PC-3 (cell line): ENCODE data around the gene TTC1. TPM values are rescaled to one million over a fixed set of nuclear protein-coding genes. Genes with fewer than 3 reads are reported as not detected.

Experiments used
- ATAC-seq: fragments of 200-7000 bp; cut with Tn5 transposase; 2 replicates; pipeline ENCODE4 v1.9.1; 2020; ENCODE audit warnings: mild to moderate bottlenecking, moderate library complexity
- BruUV-seq: library from RNA; stranded (reverse); fragments of 400-500 nt; replicated peaks from 2 replicates; lab custom pipeline; 2021; lab: Mats Ljungman, UMichigan
- CTCF ChIA-PET: fragments of 300-600 bp; sonication (Branson Sonifier 250); formaldehyde crosslinking; loops from one replicate; lab custom pipeline; 2022; ENCODE audit warnings: antibody characterized with exemption; lab: Charles Lee
- POLR2A ChIA-PET: fragments of 300-600 bp; sonication (Branson Sonifier 250); formaldehyde crosslinking; loops from one replicate; lab custom pipeline; 2022; ENCODE audit warnings: antibody characterized with exemption; ENCODE audit not compliant: unreplicated experiment; lab: Charles Lee
- DNase-seq: peaks from one replicate; pipeline ENCODE4 v3.0.0-alpha.2; 2015
- H2AFZ ChIP-seq: fragments of 300-600 bp; sonication (generic); 2 replicates; pipeline ENCODE4 v1.6.0; 2016; ENCODE audit warnings: antibody characterized with exemption, low read length
- H3F3A ChIP-seq: fragments of 300-600 bp; sonication (generic); one replicate; pipeline ENCODE4 v1.6.0; 2017; ENCODE audit warnings: antibody characterized with exemption, low read length, control low read depth, mild to moderate bottlenecking; ENCODE audit not compliant: unreplicated experiment
- H3K27ac ChIP-seq: fragments of 300-600 bp; sonication (generic); 2 replicates; pipeline ENCODE4 v1.5.1; 2016; ENCODE audit warnings: mild to moderate bottlenecking, low read length
- H3K27me3 ChIP-seq: fragments of 300-600 bp; sonication (generic); 2 replicates; pipeline ENCODE4 v1.6.1; 2016; ENCODE audit warnings: low read length, mixed read lengths
- H3K36me3 ChIP-seq: fragments of 300-600 bp; sonication (generic); 2 replicates; pipeline ENCODE4 v1.6.1; 2016; ENCODE audit warnings: low read depth, mixed run types, low read length, mixed read lengths
- H3K4me1 ChIP-seq: fragments of 300-600 bp; sonication (generic); 2 replicates; pipeline ENCODE4 v1.5.1; 2016; ENCODE audit warnings: low read length; ENCODE audit not compliant: insufficient read depth
- H3K4me2 ChIP-seq: fragments of 300-600 bp; sonication (generic); 2 replicates; pipeline ENCODE4 v1.6.0; 2016; ENCODE audit warnings: low read length
- H3K4me3 ChIP-seq: fragments of 300-600 bp; sonication (generic); 2 replicates; pipeline ENCODE4 v1.5.1; 2016; ENCODE audit warnings: mild to moderate bottlenecking, low read length, mixed read lengths
- H3K79me2 ChIP-seq: fragments of 300-600 bp; sonication (generic); 2 replicates; pipeline ENCODE4 v1.6.1; 2017; ENCODE audit warnings: low read length, mixed read lengths
- H3K9ac ChIP-seq: fragments of 300-600 bp; sonication (generic); 2 replicates; pipeline ENCODE4 v1.6.0; 2016; ENCODE audit warnings: mild to moderate bottlenecking, low read length
- H3K9me2 ChIP-seq: fragments of 300-600 bp; sonication (generic); replicated peaks from 2 replicates; pipeline ENCODE4 v1.6.1; 2016; ENCODE audit warnings: mixed run types, low read length, mixed read lengths
- H3K9me3 ChIP-seq: fragments of 300-600 bp; sonication (generic); 2 replicates; pipeline ENCODE4 v1.6.1; 2016; ENCODE audit warnings: low read length, mixed read lengths
- H4K20me1 ChIP-seq: fragments of 300-600 bp; sonication (generic); 2 replicates; pipeline ENCODE4 v1.6.1; 2016; ENCODE audit warnings: low read length, mixed read lengths
- CTCF ChIP-seq: fragments of 300-600 bp; sonication (generic); conservative IDR thresholded peaks from 2 replicates; pipeline ENCODE4 v1.5.1; 2017; ENCODE audit warnings: antibody characterized with exemption, low read depth, mild to moderate bottlenecking, low read length
- EZH2 ChIP-seq: fragments of 300-600 bp; sonication (generic); IDR thresholded peaks from one replicate; pipeline ENCODE4 v1.6.1; 2017; ENCODE audit warnings: antibody characterized with exemption, mild to moderate bottlenecking, low read length; ENCODE audit not compliant: unreplicated experiment
- EZH2phosphoT487 ChIP-seq: fragments of 300-600 bp; sonication (generic); IDR thresholded peaks from 2 replicates; pipeline ENCODE4 v1.6.1; 2018; ENCODE audit warnings: mild to moderate bottlenecking, antibody characterized with exemption, low read length, borderline replicate concordance
- intact Hi-C: fragments of 100-400 bp; cut with micrococcal nuclease; formaldehyde crosslinking; loops from 2 replicates; pipeline ENCODE4 v1.9.0; 2023
- total RNA-seq: library from RNA; depleted of rRNA; stranded (reverse); fragments of >200 nt; gene quantifications from 2 replicates; pipeline ENCODE4 v1.2.3, GENCODE V29; 2014

Gene TTC1
- total RNA-seq, 1 experiment from 2014 or later = 61.4 TPM

- ChIA-PET POLR2A (no interaction called here), CTCF (no interaction called here)
- Histone ChIP-seq H3K4me1 (peaks cover 10% of the 10 kb centered on the region), H3K9me2 (no peaks in the 10 kb centered on the region), H3K4me3 (no peak overlapping the region), H3K36me3 (no peaks in the 10 kb centered on the region), H3K27me3 (no peaks in the 10 kb centered on the region), H3F3A (no peaks in the 10 kb centered on the region), H2AFZ (no peak overlapping the region), H3K9me3 (no peaks in the 10 kb centered on the region), H3K79me2 (no peaks in the 10 kb centered on the region), H3K9ac (no peak overlapping the region), H3K4me2 (no peak overlapping the region), H4K20me1 (no peaks in the 10 kb centered on the region), H3K27ac (no peak overlapping the region)
- intact Hi-C loops = no loop called here
- ATAC-seq (peak; percentile 94), DNase-seq (peak; percentile 66)
- no TSS peak for BruUV-seq
- TF ChIP-seq EZH2phosphoT487 (no peak), CTCF (peak; percentile 44; the same call in 1 of the 2 replicates), EZH2 (no peak)
These were observed 33.4 kb upstream of the TTC1 start for GRCh38 chr5:159975462-159976019.

- intact Hi-C loops = no loop called here
- ChIA-PET CTCF (no interaction called here), POLR2A (no interaction called here)
These were observed 32.0 kb upstream of the TTC1 start for GRCh38 chr5:159976921-159977320.

More at GRCh38 chr5:159976921-159977320, 32.0 kb upstream of the TTC1 start:
- BruUV-seq = no TSS peak
- TF ChIP-seq EZH2phosphoT487 (no peak), EZH2 (no peak), CTCF (no peak)
- H3K27ac ChIP-seq = no peak overlapping the region
- H3K9ac ChIP-seq = no peak overlapping the region
- no peaks in the 10 kb centered on the region for H3F3A ChIP-seq
- H3K79me2 ChIP-seq = no peaks in the 10 kb centered on the region
- no peaks in the 10 kb centered on the region for H4K20me1 ChIP-seq
- H3K9me2 ChIP-seq = no peaks in the 10 kb centered on the region
- H3K4me1 ChIP-seq = peaks cover 18% of the 10 kb centered on the region
- no peak overlapping the region for H2AFZ ChIP-seq
- DNase-seq (no peak), ATAC-seq (no peak)
- no peaks in the 10 kb centered on the region for H3K27me3 ChIP-seq
- H3K4me3 ChIP-seq = no peak overlapping the region
- no peaks in the 10 kb centered on the region for H3K9me3 ChIP-seq
- no peak overlapping the region for H3K4me2 ChIP-seq
- H3K36me3 ChIP-seq = no peaks in the 10 kb centered on the region
